HepG2 (cell line): ENCODE measurements around the gene GOLGA7B. TPM values are rescaled to one million over a fixed set of nuclear protein-coding genes. Genes with fewer than 3 reads are reported as not detected.

ENCODE experiments used
- GZF1 ChIP-seq: sonication (generic); formaldehyde crosslinking; IDR thresholded peaks from 2 replicates; pipeline ENCODE4 v1.5.1; 2020; ENCODE audit warnings: mild to moderate bottlenecking, missing genetic modification reagents
- JDP2 ChIP-seq: sonication (generic); formaldehyde crosslinking; IDR thresholded peaks from 2 replicates; pipeline ENCODE4 v1.8.1; 2022; ENCODE audit warnings: missing genetic modification reagents, borderline replicate concordance
- POLR2G ChIP-seq: fragments of 200-400 bp; formaldehyde crosslinking; IDR thresholded peaks from 2 replicates; pipeline ENCODE4 v1.6.1; 2018; ENCODE audit warnings: mild to moderate bottlenecking, low read depth, low read length, moderate library complexity
- ZFP36 ChIP-seq: fragments of 150-350 bp; IDR thresholded peaks from 2 replicates; pipeline ENCODE4 v1.6.1; 2018; ENCODE audit warnings: borderline replicate concordance, low read length, low read depth; ENCODE audit not compliant: partially characterized antibody
- ZNF317 ChIP-seq: sonication (generic); formaldehyde crosslinking; IDR thresholded peaks from 2 replicates; pipeline ENCODE4 v1.5.0; 2020; ENCODE audit warnings: mild to moderate bottlenecking, missing genetic modification reagents
- ZNF33B ChIP-seq: sonication (generic); formaldehyde crosslinking; IDR thresholded peaks from 2 replicates; pipeline ENCODE4 v1.5.1; 2020; ENCODE audit warnings: mild to moderate bottlenecking, missing genetic modification reagents
- ZNF383 ChIP-seq: sonication (generic); formaldehyde crosslinking; IDR thresholded peaks from 2 replicates; pipeline ENCODE4 v1.4.0; 2020; ENCODE audit warnings: missing genetic modification reagents, mild to moderate bottlenecking, borderline replicate concordance
- ZNF891 ChIP-seq: sonication (generic); formaldehyde crosslinking; IDR thresholded peaks from 2 replicates; pipeline ENCODE4 v1.5.0; 2020; ENCODE audit warnings: mild to moderate bottlenecking, missing genetic modification reagents
- polyA plus RNA-seq, 8 experiments: library from polyadenylated mRNA; depleted of rRNA in 3 of 8; stranded (reverse) in 7 of 8; unstranded in 1 of 8; fragments of >200 nt; fragmentation: Illumina TruSeq in 4 of 8; extraction: Trizol in 4 of 8; gene quantifications; 2 replicates each; pipeline versions ENCODE4 v1.2.1 to v1.2.3, GENCODE V29; 2011 to 2016; ENCODE audit warnings: low read depth in 4 of 8, missing spikeins in 1 of 8, mixed read lengths in 1 of 8; ENCODE audit not compliant: insufficient read depth in 1 of 8
- total RNA-seq, 5 experiments: library from RNA; depleted of rRNA; stranded (reverse); fragments of >200 nt; fragmentation: Illumina TruSeq; extraction: Trizol; gene quantifications; 2 replicates each; pipeline ENCODE4 v1.2.3, GENCODE V29; 2016; ENCODE audit warnings: low read depth in 1 of 5
- TF ChIP-seq, protein P1 (sequence below): sonication (generic); formaldehyde crosslinking; IDR thresholded peaks from 2 replicates; pipeline ENCODE4 v1.5.0; 2020; ENCODE audit warnings: mild to moderate bottlenecking, missing genetic modification reagents, borderline replicate concordance
- TF ChIP-seq, protein P2 (sequence below): sonication (generic); formaldehyde crosslinking; IDR thresholded peaks from 2 replicates; pipeline ENCODE4 v1.9.0; 2021; ENCODE audit warnings: mild to moderate bottlenecking, missing genetic modification reagents
- TF ChIP-seq, protein P3 (sequence below): sonication (generic); formaldehyde crosslinking; IDR thresholded peaks from 2 replicates; pipeline ENCODE4 v1.5.0; 2020; ENCODE audit warnings: missing genetic modification reagents
- TF ChIP-seq, protein P4 (sequence below): sonication (generic); formaldehyde crosslinking; IDR thresholded peaks from 2 replicates; pipeline ENCODE4 v1.4.0; 2020; ENCODE audit warnings: missing genetic modification reagents, low read depth, mild to moderate bottlenecking, borderline replicate concordance

Gene GOLGA7B
- total and polyA plus RNA-seq, 2 of the 13 experiments (the other 11 are each of a cell fraction or from before 2014, with no cell fraction given), result not detected

DNA sequence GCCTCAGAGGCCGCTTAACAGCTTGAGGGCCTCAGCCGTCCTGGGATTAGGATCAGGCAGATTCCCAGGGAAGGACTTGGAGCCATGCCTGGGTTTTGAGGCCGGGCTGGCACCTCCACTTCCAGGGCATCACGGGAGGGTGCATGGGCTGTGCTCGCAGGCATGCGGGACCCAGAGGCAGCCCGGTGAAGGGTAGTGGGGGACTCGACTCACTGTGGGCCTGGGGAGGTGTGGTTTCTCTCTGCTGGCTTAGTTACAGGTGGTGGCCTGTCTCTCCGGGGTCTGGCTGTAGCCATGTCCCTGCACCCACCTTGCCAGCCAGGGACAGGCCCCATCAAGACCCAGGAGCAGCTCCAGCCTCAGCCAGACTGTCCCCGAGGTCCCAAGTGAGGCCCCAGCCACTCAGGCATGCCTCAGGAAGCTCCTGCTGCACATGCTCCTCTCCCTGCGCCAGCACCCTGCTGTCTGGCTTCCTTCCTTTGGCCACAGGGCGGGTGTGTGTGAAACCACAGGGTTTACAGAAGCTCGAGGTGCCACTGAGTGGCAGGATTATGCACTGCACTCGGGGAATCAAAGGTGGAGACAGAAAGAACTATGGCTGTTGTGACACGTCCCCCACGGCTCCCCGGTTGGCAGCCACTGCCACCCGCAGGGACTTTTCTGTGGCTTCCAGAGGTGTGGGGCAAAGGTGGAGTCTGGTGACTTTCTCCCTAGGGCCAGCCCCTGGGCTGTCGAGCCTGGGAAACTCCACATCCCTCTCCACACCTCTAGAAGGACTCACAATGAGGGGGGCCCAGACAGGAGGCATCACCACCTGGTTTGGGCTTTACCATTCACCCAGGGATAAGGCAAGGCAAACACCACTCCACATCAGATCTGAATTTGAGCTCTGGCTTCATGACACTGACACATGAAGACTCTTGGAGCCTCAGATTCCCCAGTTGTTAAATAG, 19.7 kb downstream of the GOLGA7B start (continued):
- TF ChIP-seq ZNF891 (CRISPR knock-in tag), result no peak
- TF ChIP-seq POLR2G, result no peak
- TF ChIP-seq, protein P1, sequence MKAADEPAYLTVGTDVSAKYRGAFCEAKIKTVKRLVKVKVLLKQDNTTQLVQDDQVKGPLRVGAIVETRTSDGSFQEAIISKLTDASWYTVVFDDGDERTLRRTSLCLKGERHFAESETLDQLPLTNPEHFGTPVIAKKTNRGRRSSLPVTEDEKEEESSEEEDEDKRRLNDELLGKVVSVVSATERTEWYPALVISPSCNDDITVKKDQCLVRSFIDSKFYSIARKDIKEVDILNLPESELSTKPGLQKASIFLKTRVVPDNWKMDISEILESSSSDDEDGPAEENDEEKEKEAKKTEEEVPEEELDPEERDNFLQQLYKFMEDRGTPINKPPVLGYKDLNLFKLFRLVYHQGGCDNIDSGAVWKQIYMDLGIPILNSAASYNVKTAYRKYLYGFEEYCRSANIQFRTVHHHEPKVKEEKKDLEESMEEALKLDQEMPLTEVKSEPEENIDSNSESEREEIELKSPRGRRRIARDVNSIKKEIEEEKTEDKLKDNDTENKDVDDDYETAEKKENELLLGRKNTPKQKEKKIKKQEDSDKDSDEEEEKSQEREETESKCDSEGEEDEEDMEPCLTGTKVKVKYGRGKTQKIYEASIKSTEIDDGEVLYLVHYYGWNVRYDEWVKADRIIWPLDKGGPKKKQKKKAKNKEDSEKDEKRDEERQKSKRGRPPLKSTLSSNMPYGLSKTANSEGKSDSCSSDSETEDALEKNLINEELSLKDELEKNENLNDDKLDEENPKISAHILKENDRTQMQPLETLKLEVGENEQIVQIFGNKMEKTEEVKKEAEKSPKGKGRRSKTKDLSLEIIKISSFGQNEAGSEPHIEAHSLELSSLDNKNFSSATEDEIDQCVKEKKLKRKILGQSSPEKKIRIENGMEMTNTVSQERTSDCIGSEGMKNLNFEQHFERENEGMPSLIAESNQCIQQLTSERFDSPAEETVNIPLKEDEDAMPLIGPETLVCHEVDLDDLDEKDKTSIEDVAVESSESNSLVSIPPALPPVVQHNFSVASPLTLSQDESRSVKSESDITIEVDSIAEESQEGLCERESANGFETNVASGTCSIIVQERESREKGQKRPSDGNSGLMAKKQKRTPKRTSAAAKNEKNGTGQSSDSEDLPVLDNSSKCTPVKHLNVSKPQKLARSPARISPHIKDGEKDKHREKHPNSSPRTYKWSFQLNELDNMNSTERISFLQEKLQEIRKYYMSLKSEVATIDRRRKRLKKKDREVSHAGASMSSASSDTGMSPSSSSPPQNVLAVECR, result 0 out of 2 replicates have a peak, but pooled peaks have one; percentile 17
- TF ChIP-seq, protein P2, sequence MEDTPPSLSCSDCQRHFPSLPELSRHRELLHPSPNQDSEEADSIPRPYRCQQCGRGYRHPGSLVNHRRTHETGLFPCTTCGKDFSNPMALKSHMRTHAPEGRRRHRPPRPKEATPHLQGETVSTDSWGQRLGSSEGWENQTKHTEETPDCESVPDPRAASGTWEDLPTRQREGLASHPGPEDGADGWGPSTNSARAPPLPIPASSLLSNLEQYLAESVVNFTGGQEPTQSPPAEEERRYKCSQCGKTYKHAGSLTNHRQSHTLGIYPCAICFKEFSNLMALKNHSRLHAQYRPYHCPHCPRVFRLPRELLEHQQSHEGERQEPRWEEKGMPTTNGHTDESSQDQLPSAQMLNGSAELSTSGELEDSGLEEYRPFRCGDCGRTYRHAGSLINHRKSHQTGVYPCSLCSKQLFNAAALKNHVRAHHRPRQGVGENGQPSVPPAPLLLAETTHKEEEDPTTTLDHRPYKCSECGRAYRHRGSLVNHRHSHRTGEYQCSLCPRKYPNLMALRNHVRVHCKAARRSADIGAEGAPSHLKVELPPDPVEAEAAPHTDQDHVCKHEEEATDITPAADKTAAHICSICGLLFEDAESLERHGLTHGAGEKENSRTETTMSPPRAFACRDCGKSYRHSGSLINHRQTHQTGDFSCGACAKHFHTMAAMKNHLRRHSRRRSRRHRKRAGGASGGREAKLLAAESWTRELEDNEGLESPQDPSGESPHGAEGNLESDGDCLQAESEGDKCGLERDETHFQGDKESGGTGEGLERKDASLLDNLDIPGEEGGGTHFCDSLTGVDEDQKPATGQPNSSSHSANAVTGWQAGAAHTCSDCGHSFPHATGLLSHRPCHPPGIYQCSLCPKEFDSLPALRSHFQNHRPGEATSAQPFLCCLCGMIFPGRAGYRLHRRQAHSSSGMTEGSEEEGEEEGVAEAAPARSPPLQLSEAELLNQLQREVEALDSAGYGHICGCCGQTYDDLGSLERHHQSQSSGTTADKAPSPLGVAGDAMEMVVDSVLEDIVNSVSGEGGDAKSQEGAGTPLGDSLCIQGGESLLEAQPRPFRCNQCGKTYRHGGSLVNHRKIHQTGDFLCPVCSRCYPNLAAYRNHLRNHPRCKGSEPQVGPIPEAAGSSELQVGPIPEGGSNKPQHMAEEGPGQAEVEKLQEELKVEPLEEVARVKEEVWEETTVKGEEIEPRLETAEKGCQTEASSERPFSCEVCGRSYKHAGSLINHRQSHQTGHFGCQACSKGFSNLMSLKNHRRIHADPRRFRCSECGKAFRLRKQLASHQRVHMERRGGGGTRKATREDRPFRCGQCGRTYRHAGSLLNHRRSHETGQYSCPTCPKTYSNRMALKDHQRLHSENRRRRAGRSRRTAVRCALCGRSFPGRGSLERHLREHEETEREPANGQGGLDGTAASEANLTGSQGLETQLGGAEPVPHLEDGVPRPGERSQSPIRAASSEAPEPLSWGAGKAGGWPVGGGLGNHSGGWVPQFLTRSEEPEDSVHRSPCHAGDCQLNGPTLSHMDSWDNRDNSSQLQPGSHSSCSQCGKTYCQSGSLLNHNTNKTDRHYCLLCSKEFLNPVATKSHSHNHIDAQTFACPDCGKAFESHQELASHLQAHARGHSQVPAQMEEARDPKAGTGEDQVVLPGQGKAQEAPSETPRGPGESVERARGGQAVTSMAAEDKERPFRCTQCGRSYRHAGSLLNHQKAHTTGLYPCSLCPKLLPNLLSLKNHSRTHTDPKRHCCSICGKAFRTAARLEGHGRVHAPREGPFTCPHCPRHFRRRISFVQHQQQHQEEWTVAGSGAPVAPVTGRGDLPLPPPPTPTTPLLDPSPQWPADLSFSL, result no peak
- 0 out of 2 replicates have a peak, but pooled peaks have one; percentile 27 for TF ChIP-seq ZNF317 (CRISPR knock-in tag)
- TF ChIP-seq, protein P3, sequence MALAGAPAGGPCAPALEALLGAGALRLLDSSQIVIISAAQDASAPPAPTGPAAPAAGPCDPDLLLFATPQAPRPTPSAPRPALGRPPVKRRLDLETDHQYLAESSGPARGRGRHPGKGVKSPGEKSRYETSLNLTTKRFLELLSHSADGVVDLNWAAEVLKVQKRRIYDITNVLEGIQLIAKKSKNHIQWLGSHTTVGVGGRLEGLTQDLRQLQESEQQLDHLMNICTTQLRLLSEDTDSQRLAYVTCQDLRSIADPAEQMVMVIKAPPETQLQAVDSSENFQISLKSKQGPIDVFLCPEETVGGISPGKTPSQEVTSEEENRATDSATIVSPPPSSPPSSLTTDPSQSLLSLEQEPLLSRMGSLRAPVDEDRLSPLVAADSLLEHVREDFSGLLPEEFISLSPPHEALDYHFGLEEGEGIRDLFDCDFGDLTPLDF (CRISPR knock-in tag), result no peak
- TF ChIP-seq ZNF383 (CRISPR knock-in tag), result no peak
- no peak for TF ChIP-seq ZFP36
- no peak for TF ChIP-seq JDP2 (CRISPR knock-in tag)
- no peak for TF ChIP-seq GZF1 (CRISPR knock-in tag)
- TF ChIP-seq, protein P4, sequence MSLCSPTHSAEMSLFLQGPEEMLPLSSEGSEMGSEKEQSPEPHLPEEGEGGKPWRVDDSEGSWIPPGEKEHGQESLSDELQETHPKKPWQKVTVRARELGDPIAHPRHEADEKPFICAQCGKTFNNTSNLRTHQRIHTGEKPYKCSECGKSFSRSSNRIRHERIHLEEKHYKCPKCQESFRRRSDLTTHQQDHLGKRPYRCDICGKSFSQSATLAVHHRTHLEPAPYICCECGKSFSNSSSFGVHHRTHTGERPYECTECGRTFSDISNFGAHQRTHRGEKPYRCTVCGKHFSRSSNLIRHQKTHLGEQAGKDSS, result no peak; the same call in 1 of the 2 replicates
- no peak for TF ChIP-seq ZNF33B
